ENCODE measurements around the gene ADGRA3. TPM values are rescaled to one million over a fixed set of nuclear protein-coding genes. Genes with fewer than 3 reads are reported as not detected.

Gene ADGRA3
- total and polyA plus RNA-seq, 7 experiments from 2014 or later, result 0.60 to 5.2 (median 4.3) TPM

DNA sequence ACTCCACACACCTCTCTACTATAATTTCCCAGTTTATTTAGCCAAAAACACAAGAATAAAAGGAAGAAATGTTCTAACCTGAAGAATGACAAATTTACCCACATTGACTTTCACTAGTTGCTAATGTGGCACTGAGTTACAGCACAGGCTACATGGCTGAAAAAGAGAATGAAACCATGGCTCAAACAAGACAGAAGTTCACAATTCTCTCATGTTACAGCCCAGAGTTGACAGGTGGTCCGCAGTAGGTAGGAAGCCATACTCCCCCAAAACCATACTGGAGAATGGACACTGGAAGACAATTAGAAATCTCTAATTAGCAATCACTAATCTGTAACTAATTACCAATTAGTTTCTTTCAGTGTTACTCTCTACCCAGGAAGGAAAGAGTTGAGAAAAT, 170.8 kb downstream of the ADGRA3 start:
- Mint-ChIP-seq H3K4me3 (no peak overlapping the region), H3K27me3 (peaks cover 0 to 4% (median 0%) of the 10 kb centered on the region in 5 donors), H3K4me1 (peaks cover 0 to 2% (median 0%) of the 10 kb centered on the region in 7 donors), H3K9me3 (peaks cover 0 to 3% (median 0%) of the 10 kb centered on the region in 11 donors), H3K36me3 (no peaks in the 10 kb centered on the region), H3K27ac (no peak overlapping the region)
- CTCF ChIA-PET, result no interaction called here
- ATAC-seq (no peak), DNase-seq (no peak)
- H3K9me3 ChIP-seq (ENCODE audit: control insufficient read depth in 2 of 3, low read length in 3 of 3), result no peaks in the 10 kb centered on the region
- H3K4me1 ChIP-seq (ENCODE audit: control insufficient read depth in 2 of 2, insufficient read depth in 2 of 2, low read length in 2 of 2), result no peaks in the 10 kb centered on the region
- no peaks in the 10 kb centered on the region for H3K27me3 ChIP-seq (ENCODE audit: control insufficient read depth in 2 of 2, insufficient read depth in 2 of 2, low read length in 2 of 2)
- H3K4me3 ChIP-seq (ENCODE audit: low read length), result no peak overlapping the region
- H3K36me3 ChIP-seq (ENCODE audit: control insufficient read depth in 2 of 3, insufficient read depth in 3 of 3, low read length in 3 of 3), result no peaks in the 10 kb centered on the region
- POLR2A ChIA-PET, result no interaction called here
- intact Hi-C loops (cut with micrococcal nuclease), result no loop called here
- H3K27ac ChIP-seq (ENCODE audit: low read depth, low read length), result no peak overlapping the region

GRCh38 chr4:22343606-22344005, 172.3 kb downstream of the ADGRA3 start:
- Histone ChIP-seq H3K27me3 (ENCODE audit: control insufficient read depth in 2 of 2, insufficient read depth in 2 of 2, low read length in 2 of 2) (no peaks in the 10 kb centered on the region), H3K27ac (ENCODE audit: low read depth, low read length) (no peak overlapping the region), H3K4me3 (ENCODE audit: low read length) (no peak overlapping the region), H3K36me3 (ENCODE audit: control insufficient read depth in 2 of 3, insufficient read depth in 3 of 3, low read length in 3 of 3) (no peaks in the 10 kb centered on the region), H3K4me1 (ENCODE audit: control insufficient read depth in 2 of 2, insufficient read depth in 2 of 2, low read length in 2 of 2) (no peaks in the 10 kb centered on the region), H3K9me3 (ENCODE audit: control insufficient read depth in 2 of 3, low read length in 3 of 3) (no peaks in the 10 kb centered on the region)
- ATAC-seq (no peak), DNase-seq (no peak)
- CTCF ChIA-PET, result interaction anchor here (0.6 to 0.7 kb wide), 2 partner anchors 20 to 387 kb away, joined by 3 to 5 read pairs; no protein-coding TSS in a partner anchor
- Mint-ChIP-seq H3K27ac (no peak overlapping the region), H3K9me3 (peaks cover 0 to 3% (median 0%) of the 10 kb centered on the region in 11 donors), H3K27me3 (peaks cover 0 to 4% (median 0%) of the 10 kb centered on the region in 5 donors), H3K4me3 (no peak overlapping the region), H3K36me3 (no peaks in the 10 kb centered on the region), H3K4me1 (peaks cover 0 to 2% (median 0%) of the 10 kb centered on the region in 7 donors)
- intact Hi-C loops (cut with micrococcal nuclease), result no loop called here
- POLR2A ChIA-PET, result no interaction called here

DNA sequence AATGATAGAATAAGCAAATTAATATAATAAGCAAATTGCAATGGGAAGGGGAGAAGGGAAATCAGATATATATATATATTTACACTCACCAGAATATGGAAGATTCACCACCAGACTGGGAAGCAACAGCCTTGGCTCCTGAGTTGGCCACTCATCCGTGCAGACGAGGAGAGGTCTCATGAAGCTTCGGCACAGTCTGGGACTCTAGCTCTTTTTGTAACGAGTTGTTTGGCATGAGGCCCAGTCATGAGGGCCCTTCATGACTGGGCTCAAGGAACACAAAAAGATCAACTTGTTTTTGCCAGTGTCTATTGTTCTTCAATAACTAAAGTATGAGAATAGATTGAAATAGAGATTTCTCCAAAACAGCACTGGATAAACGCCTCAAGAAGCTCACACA, 176.4 kb downstream of the ADGRA3 start:
- Histone ChIP-seq H3K4me3 (ENCODE audit: low read length) (no peak overlapping the region), H3K27me3 (ENCODE audit: control insufficient read depth in 2 of 2, insufficient read depth in 2 of 2, low read length in 2 of 2) (no peaks in the 10 kb centered on the region), H3K27ac (ENCODE audit: low read depth, low read length) (no peak overlapping the region), H3K9me3 (ENCODE audit: control insufficient read depth in 2 of 3, low read length in 3 of 3) (no peaks in the 10 kb centered on the region), H3K4me1 (ENCODE audit: control insufficient read depth in 2 of 2, insufficient read depth in 2 of 2, low read length in 2 of 2) (no peaks in the 10 kb centered on the region), H3K36me3 (ENCODE audit: control insufficient read depth in 2 of 3, insufficient read depth in 3 of 3, low read length in 3 of 3) (no peaks in the 10 kb centered on the region)
- intact Hi-C loops (cut with micrococcal nuclease), result no loop called here
- H3K27ac Mint-ChIP-seq, result no peak overlapping the region
- no peaks in the 10 kb centered on the region for H3K4me1 Mint-ChIP-seq
- H3K27me3 Mint-ChIP-seq, result no peaks in the 10 kb centered on the region
- no peak for DNase-seq
- POLR2A ChIA-PET, result no interaction called here
- ATAC-seq, result no peak
- no peaks in the 10 kb centered on the region for H3K36me3 Mint-ChIP-seq
- CTCF ChIA-PET, result no interaction called here
- H3K9me3 Mint-ChIP-seq, result peaks cover 0 to 5% (median 0%) of the 10 kb centered on the region in 11 donors
- H3K4me3 Mint-ChIP-seq, result no peak overlapping the region

- ATAC-seq (no peak), DNase-seq (no peak)
- H3K4me3 ChIP-seq (ENCODE audit: low read length), result no peak overlapping the region
- ChIA-PET CTCF (no interaction called here), POLR2A (no interaction called here)
- no peaks in the 10 kb centered on the region for H3K36me3 ChIP-seq (ENCODE audit: control insufficient read depth in 2 of 3, insufficient read depth in 3 of 3, low read length in 3 of 3)
- H3K36me3 Mint-ChIP-seq, result no peaks in the 10 kb centered on the region
- no peaks in the 10 kb centered on the region for H3K27me3 ChIP-seq (ENCODE audit: control insufficient read depth in 2 of 2, insufficient read depth in 2 of 2, low read length in 2 of 2)
- no peak overlapping the region for H3K27ac Mint-ChIP-seq
- H3K9me3 ChIP-seq (ENCODE audit: control insufficient read depth in 2 of 3, low read length in 3 of 3), result no peaks in the 10 kb centered on the region
- peaks cover 0 to 5% (median 0%) of the 10 kb centered on the region in 11 donors for H3K9me3 Mint-ChIP-seq
- no peaks in the 10 kb centered on the region for H3K27me3 Mint-ChIP-seq
- H3K27ac ChIP-seq (ENCODE audit: low read depth, low read length), result no peak overlapping the region
- no peaks in the 10 kb centered on the region for H3K4me1 Mint-ChIP-seq
- intact Hi-C loops (cut with micrococcal nuclease), result no loop called here
- H3K4me1 ChIP-seq (ENCODE audit: control insufficient read depth in 2 of 2, insufficient read depth in 2 of 2, low read length in 2 of 2), result no peaks in the 10 kb centered on the region
- no peak overlapping the region for H3K4me3 Mint-ChIP-seq
Measured at GRCh38 chr4:22338796-22339195, 177.1 kb downstream of the ADGRA3 start.

Other genes with a start within 250 kb of the ADGRA3 start
- gene GBA3, start 176.9 kb upstream of the ADGRA3 start, total RNA-seq, result not detected
- gene GBA3, start 176.9 kb upstream of the ADGRA3 start, polyA plus RNA-seq, result not detected